GM12878 (cell line): ENCODE data around the gene OSER1. TPM values are rescaled to one million over a fixed set of nuclear protein-coding genes. Genes with fewer than 3 reads are reported as not detected.

Source experiments
- ATAC-seq: fragments of 200-7000 bp; cut with Tn5 transposase; 3 replicates; pipeline ENCODE4 v1.9.1; 2020; ENCODE audit warnings: mild to moderate bottlenecking, moderate library complexity
- BruUV-seq: library from RNA; stranded (reverse); fragments of 400-500 nt; replicated peaks from 2 replicates; lab custom pipeline; 2021; lab: Mats Ljungman, UMichigan
- CTCF ChIA-PET: fragments of 300-600 bp; sonication (Branson Sonifier 250); formaldehyde crosslinking; extraction: SDS; loops from one replicate; lab custom pipeline; 2021; ENCODE audit warnings: inconsistent platforms; lab: Yijun Ruan, JAX
- POLR2A ChIA-PET: fragments of 350-600 bp; formaldehyde crosslinking; extraction: SDS; loops from one replicate; lab custom pipeline; 2021; ENCODE audit warnings: inconsistent platforms; lab: Charles Lee
- RAD21 ChIA-PET: fragments of 300-600 bp; sonication (Branson Sonifier 250); formaldehyde crosslinking; loops from one replicate; lab custom pipeline; 2023; ENCODE audit warnings: antibody characterized with exemption; ENCODE audit not compliant: unreplicated experiment; lab: Charles Lee
- SMC1A ChIA-PET: fragments of 300-600 bp; sonication (Branson Sonifier 250); formaldehyde crosslinking; loops from one replicate; lab custom pipeline; 2023; ENCODE audit not compliant: unreplicated experiment, uncharacterized antibody; lab: Charles Lee
- DNase-seq: peaks from one replicate; pipeline ENCODE4 v3.0.0-alpha.2; 2011; ENCODE audit warnings: low read depth, low spot score
- FAIRE-seq: peaks from 3 replicates; lab custom pipeline; 2011; peaks lifted over from hg19 to GRCh38; lab: Jason Lieb, UNC
- H2AFZ ChIP-seq: 2 replicates; pipeline ENCODE4 v1.6.0; 2011; ENCODE audit warnings: low read depth, low read length, control low read depth; ENCODE audit not compliant: control insufficient read depth
- H3K27ac ChIP-seq: 2 replicates; pipeline ENCODE4 v1.5.1; 2011; ENCODE audit warnings: control low read depth; ENCODE audit not compliant: control insufficient read depth, insufficient read depth
- H3K27me3 ChIP-seq, 2 experiments: replicated peaks in 1 of 2; 2 replicates each; pipeline versions ENCODE4 v1.6.0 to v1.6.1; 2011; ENCODE audit warnings: low read length in 1 of 2; ENCODE audit not compliant: control insufficient read depth in 2 of 2, insufficient read depth in 2 of 2
- H3K36me3 ChIP-seq, 2 experiments: 2 replicates each; pipeline ENCODE4 v1.5.1; 2011; ENCODE audit warnings: low read length in 1 of 2; ENCODE audit not compliant: control insufficient read depth in 2 of 2, insufficient read depth in 2 of 2
- H3K4me1 ChIP-seq: 2 replicates; pipeline ENCODE4 v1.6.1; 2011; ENCODE audit warnings: mild to moderate bottlenecking, low read length, moderate library complexity, mixed read lengths; ENCODE audit not compliant: control insufficient read depth, insufficient read depth
- H3K4me2 ChIP-seq: 2 replicates; pipeline ENCODE4 v1.6.0; 2011; ENCODE audit warnings: control low read depth; ENCODE audit not compliant: control insufficient read depth, insufficient read depth
- H3K4me3 ChIP-seq: fragments of 200-600 bp; sonication (generic); 2 replicates; pipeline ENCODE4 v1.5.1; 2016
- H3K79me2 ChIP-seq: 2 replicates; pipeline ENCODE4 v1.6.0; 2011; ENCODE audit warnings: low read length; ENCODE audit not compliant: control insufficient read depth, insufficient read depth
- H3K9ac ChIP-seq: 2 replicates; pipeline ENCODE4 v1.8.0; 2011; ENCODE audit warnings: low read length, control low read depth, mixed read lengths; ENCODE audit not compliant: control insufficient read depth, insufficient read depth
- H3K9me3 ChIP-seq: replicated peaks from 3 replicates; pipeline ENCODE4 v1.5.1; 2011; ENCODE audit warnings: mild to moderate bottlenecking, low read length; ENCODE audit not compliant: control insufficient read depth, insufficient read depth
- H4K20me1 ChIP-seq: 2 replicates; pipeline ENCODE4 v1.6.0; 2011; ENCODE audit not compliant: control insufficient read depth, insufficient read depth
- ATF3 ChIP-seq: IDR thresholded peaks from 2 replicates; pipeline ENCODE4 v1.6.1; 2011; ENCODE audit warnings: low read depth, mild to moderate bottlenecking, low read length, moderate library complexity, borderline replicate concordance; ENCODE audit errors: extremely low read depth
- HCFC1 ChIP-seq: fragments of 150-350 bp; IDR thresholded peaks from 2 replicates; pipeline ENCODE4 v1.6.1; 2014; ENCODE audit warnings: low read length
- IRF3 ChIP-seq: fragments of 450-650 bp; IDR thresholded peaks from 2 replicates; pipeline ENCODE4 v1.6.1; 2014; ENCODE audit warnings: mild to moderate bottlenecking
- MYC ChIP-seq: IDR thresholded peaks from 2 replicates; pipeline ENCODE4 v1.6.1; 2011; ENCODE audit warnings: mild to moderate bottlenecking, low read length, moderate library complexity, inconsistent platforms; ENCODE audit not compliant: insufficient read depth, insufficient replicate concordance, insufficient read length, severe bottlenecking
- NFYA ChIP-seq: IDR thresholded peaks from 2 replicates; pipeline ENCODE4 v1.6.1; 2011; ENCODE audit warnings: low read depth, mild to moderate bottlenecking, low read length, improper control_type of control experiment, borderline replicate concordance
- STAT1 ChIP-seq: fragments of 450-650 bp; conservative IDR thresholded peaks from 2 replicates; pipeline ENCODE4 v1.6.1; 2014; ENCODE audit warnings: antibody characterized with exemption, mild to moderate bottlenecking
- WGBS: methylation state at CpG from one replicate; pipeline ENCODE4 v1.1.6; 2016; ENCODE audit warnings: low lambda C conversion rate; ENCODE audit not compliant: insufficient replicate concordance, insufficient coverage; ENCODE audit errors: missing lambda C conversion rate; 5-methylcytosine and 5-hydroxymethylcytosine counted together
- in situ Hi-C: fragments of 300-500 bp; cut with MboI; formaldehyde crosslinking; loops from 9 replicates; pipeline ENCODE4 v1.14.3; 2018; ENCODE audit warnings: mixed read lengths
- intact Hi-C: fragments of 100-400 bp; cut with micrococcal nuclease; formaldehyde crosslinking; loops from one replicate; pipeline ENCODE4 v1.14.2; 2022; ENCODE audit not compliant: unreplicated experiment
- polyA plus RNA-seq, 11 experiments: library from polyadenylated mRNA; depleted of rRNA in 4 of 11; unstranded in 6 of 11; stranded (reverse) in 5 of 11; fragments of >200 nt; fragmentation: Nextera tagmentation in 4 of 11; fragmentation: Illumina TruSeq in 1 of 11; extraction: Ambion mirVana in 4 of 11; extraction: Trizol in 1 of 11; gene quantifications; 1 replicate in 1 of 11; 2 replicates in 10 of 11; pipeline versions ENCODE4 v1.2.1 to v1.2.3, GENCODE V29; 2011 to 2016; ENCODE audit warnings: inconsistent platforms in 2 of 11, missing spikeins in 2 of 11, low read depth in 1 of 11
- total RNA-seq, 4 experiments: library from RNA; depleted of rRNA in 3 of 4; stranded (reverse); fragments of >200 nt in 3 of 4; fragmentation: Illumina TruSeq in 1 of 4; extraction: Trizol in 1 of 4; gene quantifications; 2 replicates each; pipeline versions ENCODE4 v1.2.1 to v1.2.3, GENCODE V29; 2013 to 2021

The OSER1 gene
- total and polyA plus RNA-seq, 10 of the 15 experiments (the other 5 are each of a cell fraction or from before 2014, with no cell fraction given), result 19.3 to 63.8 (median 28.4) TPM

GRCh38 chr20:44204156-44204831 lies 6.3 kb downstream of the OSER1 start:
- no peak for ATAC-seq
- TF ChIP-seq IRF3, result no peak
- no peak for TF ChIP-seq MYC
- TF ChIP-seq NFYA, result no peak
- no peak for TF ChIP-seq HCFC1
- no peak for TF ChIP-seq ATF3
- TF ChIP-seq STAT1, result no peak
- Histone ChIP-seq H3K9me3 (no peaks in the 10 kb centered on the region), H4K20me1 (no peaks in the 10 kb centered on the region), H3K4me3 (no peak overlapping the region), H3K9ac (no peak overlapping the region), H3K27me3 (no peaks in the 10 kb centered on the region), H3K36me3 (peaks cover 5 to 35% of the 10 kb centered on the region in 2 experiments), H3K4me2 (no peak overlapping the region), H3K4me1 (no peaks in the 10 kb centered on the region), H3K27ac (no peak overlapping the region), H3K79me2 (peaks cover 34% of the 10 kb centered on the region), H2AFZ (no peak overlapping the region)
- ChIA-PET CTCF (interaction anchor here (0.7 to 1.1 kb wide), 3 partner anchors 13 to 1090 kb away, joined by 3 to 4 read pairs (median 4); no protein-coding TSS in a partner anchor), SMC1A (no interaction called here), RAD21 (no interaction called here), POLR2A (no interaction called here)
- 95% methylated on average over 4 of the region's 4 CpGs for WGBS
- DNase-seq, result no peak
- intact Hi-C loops (no loop called here), in situ Hi-C loops (no loop called here)
- no TSS peak for BruUV-seq
- no peak for FAIRE-seq
